GM12865 (cell line): ENCODE results near the gene IQCN.
"Not testable (repeated sequence)": the region's sequence is repeated elsewhere in the genome, so short reads cannot be mapped to it uniquely, and the experiment has no call there.

Source experiments
- DNase-seq: peaks from one replicate; pipeline ENCODE4 v3.0.0; 2010; ENCODE audit warnings: low read depth
- H3K4me3 ChIP-seq: 2 replicates; pipeline ENCODE4 v1.5.1; 2011; ENCODE audit warnings: mild to moderate bottlenecking, low read depth, low read length, control low read depth
- CTCF ChIP-seq: IDR thresholded peaks from 2 replicates; pipeline ENCODE4 v1.5.1; 2011; ENCODE audit warnings: low read length, control low read depth, low read depth, inconsistent platforms; ENCODE audit not compliant: insufficient read depth; ENCODE audit errors: missing control alignments

The IQCN gene

GRCh38 chr19:18218600-18218999 lies 55.7 kb downstream of the IQCN start:
- no peak for DNase-seq
- no peak for TF ChIP-seq CTCF
- H3K4me3 ChIP-seq: no peak overlapping the region

DNA sequence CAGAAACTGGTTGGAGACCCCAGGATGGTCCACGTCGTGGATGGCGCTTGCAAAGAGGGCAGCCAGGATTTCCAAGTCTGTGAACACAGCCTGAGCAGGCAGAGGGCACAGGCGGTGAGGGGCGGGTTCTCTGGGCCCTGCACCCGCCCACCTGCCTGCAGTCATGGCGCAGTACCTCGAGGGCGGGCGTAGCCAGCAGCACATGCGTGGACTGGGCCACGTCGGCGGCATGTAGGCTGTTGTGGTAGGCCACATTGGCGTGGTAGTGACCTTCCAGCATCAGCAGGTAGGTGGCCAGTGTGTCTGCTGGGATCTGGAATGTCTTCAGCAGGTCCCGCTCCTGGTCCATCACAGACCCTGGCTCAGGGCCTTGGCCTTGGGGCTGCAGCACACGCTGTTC lies 56.1 kb downstream of the IQCN start:
- H3K4me3 ChIP-seq: no peak overlapping the region
- no peak for TF ChIP-seq CTCF
- no peak for DNase-seq

DNA sequence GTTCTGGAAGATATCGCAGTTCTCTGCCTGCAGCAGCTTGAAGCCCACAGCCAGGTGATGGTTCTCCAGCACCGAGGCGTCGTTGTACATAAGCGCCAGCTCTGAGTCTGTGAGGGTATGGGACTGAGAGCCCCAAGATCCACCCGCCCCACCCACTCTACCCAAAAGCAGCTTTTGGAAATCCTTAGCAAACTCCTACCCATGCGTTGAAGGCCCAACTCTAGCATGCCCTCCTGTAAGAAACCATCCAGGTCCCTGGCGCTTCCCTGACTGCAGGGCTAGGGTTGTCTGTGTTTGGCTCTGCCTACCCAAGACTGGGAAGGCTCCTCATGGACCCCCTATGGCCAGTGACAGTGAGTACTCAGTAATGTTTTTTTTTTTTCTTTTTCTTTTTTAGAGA lies 57.5 kb downstream of the IQCN start:
- DNase-seq: no peak
- no peak for TF ChIP-seq CTCF
- H3K4me3 ChIP-seq: no peak overlapping the region

DNA sequence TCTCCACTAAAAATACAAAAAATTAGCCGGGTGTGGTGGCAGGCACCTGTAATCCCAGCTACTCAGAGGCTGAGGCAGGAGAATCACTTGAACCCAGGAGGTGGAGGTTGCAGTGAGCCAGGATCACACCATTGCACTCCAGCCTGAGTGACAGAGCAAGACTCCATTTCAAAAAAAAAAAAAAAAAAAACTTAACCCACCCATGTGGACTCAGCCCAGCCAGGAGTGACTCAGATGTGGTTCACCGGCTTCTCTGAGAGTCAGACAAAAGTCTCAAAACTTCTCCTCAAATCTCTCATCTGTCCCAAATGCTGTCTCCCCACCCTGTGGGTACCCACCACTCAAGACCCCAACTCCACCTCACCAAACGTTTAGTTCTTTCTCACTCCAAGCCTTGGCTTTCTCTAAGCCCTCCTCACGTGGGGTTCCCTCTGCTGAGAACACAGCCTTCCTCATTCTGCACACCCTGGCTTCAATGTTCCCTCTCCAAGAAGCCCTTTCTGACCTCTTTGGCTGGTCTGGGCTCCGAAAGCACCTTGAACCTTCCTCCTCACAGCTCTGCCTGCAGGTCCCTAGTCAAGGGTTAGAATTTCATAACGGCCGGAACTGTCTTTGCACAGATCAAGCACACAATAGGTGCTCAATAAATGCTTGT lies 59.3 kb downstream of the IQCN start:
- H3K4me3 ChIP-seq: no peak overlapping the region
- TF ChIP-seq CTCF: no peak
- no peak for DNase-seq

DNA sequence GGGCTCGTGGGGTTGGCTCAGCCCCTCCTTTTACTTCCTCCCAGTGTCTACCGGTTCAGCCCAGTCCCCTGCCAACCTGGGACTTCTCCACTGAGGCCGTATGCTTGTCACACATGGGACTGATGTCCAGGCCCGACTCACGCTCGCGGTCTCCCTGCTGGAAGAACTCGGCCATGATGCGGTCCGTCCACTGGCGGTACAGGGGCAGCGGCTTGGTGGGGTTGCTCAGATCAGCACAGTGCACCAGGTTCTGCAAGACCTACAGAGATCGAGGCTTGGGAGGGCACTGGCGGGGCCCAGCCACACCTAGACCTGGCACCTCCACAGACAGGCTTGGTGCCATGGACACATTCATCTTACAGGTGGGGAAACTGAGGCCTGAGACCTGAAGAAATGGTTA lies 62.6 kb downstream of the IQCN start:
- TF ChIP-seq CTCF: no peak
- H3K4me3 ChIP-seq: no peak overlapping the region
- DNase-seq: no peak

GRCh38 chr19:18209912-18210311 lies 64.3 kb downstream of the IQCN start:
- not testable (repeated sequence) for H3K4me3 ChIP-seq, DNase-seq

GRCh38 chr19:18208098-18208951 lies 65.9 kb downstream of the IQCN start:
- DNase-seq: peak; percentile 48
- no peak overlapping the region for H3K4me3 ChIP-seq
- peak; percentile 73 for TF ChIP-seq CTCF
